NT2/D1 (cell line): ENCODE measurements around the gene ARID1B.

Experiments
- DNase-seq: peaks from one replicate; pipeline ENCODE4 v3.0.0-alpha.2; 2011; ENCODE audit warnings: low read depth, low spot score
- H3K27me3 ChIP-seq: 2 replicates; pipeline ENCODE4 v1.6.0; 2011; ENCODE audit warnings: mild to moderate bottlenecking; ENCODE audit not compliant: insufficient read length, insufficient read depth
- H3K36me3 ChIP-seq: 2 replicates; pipeline ENCODE4 v1.6.1; 2011; ENCODE audit warnings: mild to moderate bottlenecking, low read length, mixed read lengths; ENCODE audit not compliant: insufficient read depth, insufficient read length
- H3K4me1 ChIP-seq: 2 replicates; pipeline ENCODE4 v1.5.1; 2011; ENCODE audit not compliant: insufficient read depth, insufficient read length
- H3K4me3 ChIP-seq: 2 replicates; pipeline ENCODE4 v1.5.1; 2011; ENCODE audit warnings: low read depth; ENCODE audit not compliant: insufficient read length
- H3K9ac ChIP-seq: 2 replicates; pipeline ENCODE4 v1.6.0; 2011; ENCODE audit warnings: low read depth; ENCODE audit not compliant: insufficient read length
- H3K9me3 ChIP-seq: 2 replicates; pipeline ENCODE4 v1.5.1; 2011; ENCODE audit warnings: mild to moderate bottlenecking, low read length; ENCODE audit not compliant: insufficient read depth
- SUZ12 ChIP-seq: IDR thresholded peaks from 2 replicates; pipeline ENCODE4 v1.6.1; 2011; ENCODE audit not compliant: insufficient read length, insufficient read depth; ENCODE audit errors: extremely low read depth
- YY1 ChIP-seq: IDR thresholded peaks from 2 replicates; pipeline ENCODE4 v1.6.1; 2011; ENCODE audit not compliant: insufficient read length, insufficient read depth
- ZNF274 ChIP-seq: IDR thresholded peaks from 2 replicates; pipeline ENCODE4 v1.6.1; 2011; ENCODE audit warnings: mild to moderate bottlenecking, low read depth, low read length

Gene ARID1B

DNA sequence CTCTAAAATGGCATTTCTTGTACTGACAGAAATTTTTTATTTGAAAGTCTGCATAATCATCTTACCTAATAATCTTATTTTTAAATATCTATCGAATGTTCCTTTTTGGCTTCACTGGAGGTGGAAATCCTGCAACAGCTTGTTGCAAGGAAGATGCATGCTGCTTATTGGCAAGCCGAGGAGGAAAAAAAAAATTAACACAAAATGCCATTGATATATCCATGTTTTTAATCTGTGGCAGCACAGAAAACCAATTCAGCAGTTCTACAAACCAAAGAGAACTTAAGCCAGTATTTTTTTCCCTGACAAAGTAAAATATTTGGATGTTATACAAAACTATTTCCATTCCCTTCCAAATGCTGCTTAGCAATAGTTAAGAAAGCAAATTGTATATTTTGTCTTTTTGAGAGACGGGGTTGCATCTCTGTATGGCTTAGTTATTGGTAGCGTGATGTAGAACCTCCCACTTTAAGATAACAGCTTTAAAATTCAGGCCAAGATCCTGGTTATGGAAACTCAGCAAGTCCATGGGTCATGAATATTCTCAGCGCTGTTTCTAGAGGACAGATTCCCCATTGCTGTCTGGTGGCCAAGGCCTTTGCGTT is 314.8 kb downstream of the ARID1B start:
- Histone ChIP-seq H3K27me3 (no peaks in the 10 kb centered on the region), H3K36me3 (no peaks in the 10 kb centered on the region), H3K4me1 (no peaks in the 10 kb centered on the region), H3K9ac (no peak overlapping the region), H3K4me3 (no peak overlapping the region), H3K9me3 (no peaks in the 10 kb centered on the region)
- no peak for DNase-seq
- no peak for TF ChIP-seq YY1
- no peak for TF ChIP-seq ZNF274
- TF ChIP-seq SUZ12 = no peak

DNA sequence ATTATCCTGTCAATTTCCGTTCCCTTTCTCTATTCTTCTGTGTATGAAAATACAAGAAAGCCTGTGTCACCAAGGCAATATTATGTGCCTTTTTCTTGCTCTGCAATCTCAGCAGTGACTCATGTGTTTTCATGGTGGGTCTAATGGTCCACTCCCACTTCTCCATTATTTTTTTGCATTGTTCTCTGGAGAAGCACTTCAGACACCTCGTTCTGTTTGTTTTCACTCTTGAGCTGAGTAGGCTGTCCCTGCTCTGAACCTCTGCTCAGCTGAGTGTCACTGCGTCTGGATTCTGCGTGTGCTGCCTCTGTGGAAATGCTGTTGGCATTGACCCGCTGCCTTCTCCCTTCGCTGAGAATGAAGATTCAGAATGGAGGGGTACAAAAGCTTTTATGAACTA is 315.6 kb downstream of the ARID1B start:
- H3K9ac ChIP-seq = no peak overlapping the region
- TF ChIP-seq YY1 = no peak
- TF ChIP-seq ZNF274 = no peak
- no peak for TF ChIP-seq SUZ12
- no peak overlapping the region for H3K4me3 ChIP-seq
- H3K4me1 ChIP-seq = no peaks in the 10 kb centered on the region
- H3K9me3 ChIP-seq = no peaks in the 10 kb centered on the region
- no peak for DNase-seq
- no peaks in the 10 kb centered on the region for H3K27me3 ChIP-seq
- H3K36me3 ChIP-seq = no peaks in the 10 kb centered on the region

DNA sequence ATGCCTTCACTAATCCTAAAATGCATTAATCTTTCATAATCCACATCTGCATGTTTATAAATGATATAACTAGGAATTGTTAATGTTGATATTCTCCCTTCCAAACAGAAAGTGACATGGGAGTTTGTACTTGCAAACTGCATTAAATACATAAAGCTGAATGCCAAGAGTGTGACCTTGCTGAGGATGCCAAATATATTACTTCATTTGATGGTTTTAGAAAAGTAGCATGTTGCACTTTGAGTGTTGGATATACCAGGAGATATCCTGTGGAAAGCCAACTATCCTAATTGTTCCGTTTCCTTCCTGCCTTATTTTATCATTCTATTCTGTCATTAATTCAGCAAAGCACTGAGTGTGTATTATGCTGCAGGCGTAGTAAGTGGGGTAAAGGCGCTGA is 316.4 kb downstream of the ARID1B start:
- Histone ChIP-seq H3K9me3 (no peaks in the 10 kb centered on the region), H3K27me3 (no peaks in the 10 kb centered on the region), H3K4me3 (no peak overlapping the region), H3K36me3 (no peaks in the 10 kb centered on the region), H3K9ac (no peak overlapping the region), H3K4me1 (no peaks in the 10 kb centered on the region)
- no peak for DNase-seq
- TF ChIP-seq ZNF274 = no peak
- no peak for TF ChIP-seq YY1
- no peak for TF ChIP-seq SUZ12

DNA sequence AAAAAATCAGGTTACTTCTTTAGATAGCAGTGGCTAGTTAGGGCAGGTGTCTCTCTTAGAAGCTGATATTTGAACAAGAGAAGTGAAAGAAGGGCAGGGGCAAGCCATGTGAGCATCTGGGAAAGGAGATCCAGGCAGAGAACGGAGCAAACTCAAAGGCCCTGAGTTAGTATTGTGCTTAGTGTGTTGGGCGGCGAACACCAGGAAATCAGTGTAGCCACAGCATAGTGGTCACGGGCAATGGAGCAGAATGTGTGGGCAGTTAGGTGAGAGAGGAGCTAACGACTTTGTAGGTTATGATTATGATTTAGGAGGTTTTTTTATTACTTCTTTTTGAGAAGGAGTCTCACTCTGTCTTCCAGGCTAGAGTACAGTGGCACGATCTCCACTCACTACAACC is 316.9 kb downstream of the ARID1B start:
- H3K9ac ChIP-seq = no peak overlapping the region
- no peak for TF ChIP-seq SUZ12
- TF ChIP-seq ZNF274 = no peak
- no peak for TF ChIP-seq YY1
- H3K4me1 ChIP-seq = no peaks in the 10 kb centered on the region
- no peak overlapping the region for H3K4me3 ChIP-seq
- DNase-seq = no peak
- H3K9me3 ChIP-seq = no peaks in the 10 kb centered on the region
- no peaks in the 10 kb centered on the region for H3K27me3 ChIP-seq
- H3K36me3 ChIP-seq = no peaks in the 10 kb centered on the region

DNA sequence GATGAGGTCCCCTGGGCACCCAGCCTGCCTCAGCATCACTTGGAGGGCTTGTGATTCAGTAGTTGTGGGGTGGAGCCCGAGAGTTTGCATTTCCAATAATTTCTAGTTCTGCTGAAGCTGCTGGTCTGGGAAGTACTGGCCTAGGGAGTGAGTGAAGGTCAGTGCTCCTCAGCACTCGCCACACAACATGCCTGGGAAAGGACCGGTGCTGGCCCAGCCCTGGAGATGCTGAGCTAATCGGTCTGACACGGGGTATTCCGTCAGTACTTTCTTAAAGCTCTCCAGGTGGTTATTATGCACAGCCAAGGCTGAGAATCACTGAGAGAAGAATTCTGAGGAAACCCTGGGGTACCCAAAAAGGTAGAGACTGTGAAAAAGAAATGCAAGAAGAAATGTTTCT is 317.9 kb downstream of the ARID1B start:
- H3K27me3 ChIP-seq = no peaks in the 10 kb centered on the region
- TF ChIP-seq ZNF274 = no peak
- no peak for TF ChIP-seq YY1
- TF ChIP-seq SUZ12 = no peak
- DNase-seq = no peak
- H3K4me1 ChIP-seq = no peaks in the 10 kb centered on the region
- no peak overlapping the region for H3K9ac ChIP-seq
- H3K36me3 ChIP-seq = no peaks in the 10 kb centered on the region
- H3K4me3 ChIP-seq = no peak overlapping the region
- no peaks in the 10 kb centered on the region for H3K9me3 ChIP-seq

DNA sequence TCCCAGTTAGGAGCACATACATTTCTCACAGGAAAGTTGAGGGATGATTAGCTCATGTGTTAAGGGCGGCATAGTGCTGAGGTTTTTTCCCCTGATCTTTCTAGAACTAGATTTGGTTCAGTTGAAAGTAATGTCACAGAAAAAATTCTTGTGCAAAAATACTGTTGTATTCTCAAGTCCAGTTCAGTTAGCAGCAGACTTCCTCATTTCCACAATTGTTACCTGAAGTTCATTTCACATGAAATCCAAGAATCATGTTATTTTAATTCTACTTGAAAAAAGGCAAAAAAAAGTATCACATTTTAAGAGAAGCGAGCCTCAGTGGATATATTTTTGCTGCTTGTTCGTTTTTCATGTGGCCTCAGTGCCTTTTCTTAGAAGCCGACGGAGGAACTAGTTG is 318.4 kb downstream of the ARID1B start:
- no peak for DNase-seq
- no peaks in the 10 kb centered on the region for H3K4me1 ChIP-seq
- no peaks in the 10 kb centered on the region for H3K27me3 ChIP-seq
- H3K36me3 ChIP-seq = no peaks in the 10 kb centered on the region
- TF ChIP-seq YY1 (no peak), SUZ12 (no peak), ZNF274 (no peak)
- no peak overlapping the region for H3K4me3 ChIP-seq
- H3K9ac ChIP-seq = no peak overlapping the region
- no peaks in the 10 kb centered on the region for H3K9me3 ChIP-seq

DNA sequence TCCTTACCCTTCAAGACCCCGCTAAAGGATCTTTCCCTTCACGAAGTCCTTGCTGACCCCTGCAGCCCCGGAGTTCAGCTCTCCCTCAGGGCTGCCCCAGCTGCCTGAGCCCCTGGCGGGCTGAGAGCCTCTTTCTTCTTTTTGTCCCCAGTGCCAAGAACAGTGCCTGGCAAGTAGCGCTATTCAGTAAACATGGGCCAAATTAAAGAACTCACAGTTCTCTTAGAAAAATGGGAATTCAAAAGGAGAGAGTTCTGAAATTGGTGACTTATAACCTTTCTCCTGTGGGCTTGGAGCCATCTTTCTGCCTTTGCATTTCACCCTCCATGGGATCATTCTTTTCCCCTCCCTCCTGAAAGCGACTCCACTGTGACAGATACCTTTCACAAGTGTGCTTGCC is 318.9 kb downstream of the ARID1B start:
- Histone ChIP-seq H3K36me3 (no peaks in the 10 kb centered on the region), H3K9ac (no peak overlapping the region), H3K4me1 (no peaks in the 10 kb centered on the region), H3K9me3 (no peaks in the 10 kb centered on the region), H3K27me3 (no peaks in the 10 kb centered on the region), H3K4me3 (no peak overlapping the region)
- no peak for DNase-seq
- TF ChIP-seq ZNF274 (no peak), YY1 (no peak), SUZ12 (no peak)

DNA sequence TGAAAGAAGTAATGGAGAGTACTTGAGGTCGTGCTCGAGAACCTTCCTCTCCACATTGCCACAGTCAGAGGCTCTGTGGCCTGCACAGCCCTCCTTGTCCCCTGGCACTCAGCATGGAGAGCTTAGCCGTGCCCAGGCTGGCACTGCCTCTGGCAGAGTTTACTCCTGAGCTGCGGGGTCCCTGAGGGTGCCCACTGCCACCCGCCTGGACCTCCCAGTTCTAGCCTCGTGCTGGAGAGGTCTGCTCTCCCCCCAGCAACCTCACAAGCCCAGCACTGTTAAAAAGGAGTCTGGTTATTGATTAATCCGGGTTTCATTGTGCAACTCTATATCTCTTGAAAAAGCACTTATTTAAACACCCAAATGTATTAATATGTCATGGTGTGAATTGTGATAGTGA is 319.3 kb downstream of the ARID1B start:
- H3K4me1 ChIP-seq = no peaks in the 10 kb centered on the region
- H3K36me3 ChIP-seq = no peaks in the 10 kb centered on the region
- no peak overlapping the region for H3K4me3 ChIP-seq
- no peaks in the 10 kb centered on the region for H3K9me3 ChIP-seq
- no peak overlapping the region for H3K9ac ChIP-seq
- no peak for DNase-seq
- TF ChIP-seq ZNF274 (no peak), YY1 (no peak), SUZ12 (no peak)
- H3K27me3 ChIP-seq = no peaks in the 10 kb centered on the region
